HepG2 (cell line): Measurements from ENCODE around the gene PTGR1.

Source experiments
- CTCF ChIP-seq: sonication (generic); formaldehyde crosslinking; IDR thresholded peaks from 2 replicates; pipeline ENCODE4 v1.5.0; 2020; ENCODE audit warnings: mild to moderate bottlenecking, missing genetic modification reagents, moderate library complexity
- TFE3 ChIP-seq: IDR thresholded peaks from 2 replicates; pipeline ENCODE4 v1.6.1; 2016

DNA sequence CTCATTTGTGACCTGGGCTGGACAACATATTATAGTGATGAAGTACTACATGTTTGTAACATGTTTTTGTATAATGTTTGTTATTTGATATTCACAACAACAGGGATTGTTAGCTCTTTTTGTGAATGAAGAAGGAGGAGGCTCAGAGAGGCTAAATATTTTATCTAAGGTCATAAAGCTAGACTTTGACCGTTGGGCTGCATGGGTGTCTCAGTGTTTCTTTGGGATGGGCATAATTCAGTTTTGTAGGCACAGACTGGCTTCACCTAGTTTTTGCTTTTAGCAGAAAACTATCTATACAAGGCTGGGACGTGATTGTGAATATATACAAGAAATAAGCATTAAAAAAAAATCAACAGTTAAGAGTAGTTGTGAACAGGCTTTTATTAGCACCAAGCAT, 47.0 kb upstream of the PTGR1 start:
- TF ChIP-seq CTCF = no peak
- TF ChIP-seq TFE3 (CRISPR knock-in tag) = no peak
